H1 (cell line): ENCODE measurements around the gene YIF1A. TPM values are rescaled to one million over a fixed set of nuclear protein-coding genes. Genes with fewer than 3 reads are reported as not detected.

Source experiments
- SIN3A ChIP-seq, 2 experiments: IDR thresholded peaks in 1 of 2; conservative IDR thresholded peaks in 1 of 2; 2 replicates each; pipeline ENCODE4 v1.6.1; 2011 to 2012; ENCODE audit warnings: low read length in 2 of 2, improper control_type of control experiment in 1 of 2, low read depth in 1 of 2, mild to moderate bottlenecking in 1 of 2
- polyA plus RNA-seq, 7 experiments: library from polyadenylated mRNA; depleted of rRNA in 3 of 7; stranded (reverse) in 5 of 7; unstranded in 2 of 7; fragments of >200 nt in 5 of 7; fragments of 200-250 nt in 2 of 7; gene quantifications; 1 replicate in 5 of 7; 2 replicates in 1 of 7; 4 replicates in 1 of 7; pipeline versions ENCODE4 v1.2.1 to v1.2.3, GENCODE V29; 2011 to 2013; ENCODE audit warnings: missing spikeins in 2 of 7, mixed read lengths in 2 of 7
- total RNA-seq: library from RNA; stranded (reverse); fragmentation: NEBNext Ultra II Directional; extraction: Animal tissue kit (Norgen Biotek cat#: 25700); gene quantifications from 2 replicates; pipeline ENCODE4 v1.2.1, GENCODE V29; 2021
- TF ChIP-seq, protein P1 (sequence below): IDR thresholded peaks from 2 replicates; pipeline ENCODE4 v1.6.1; 2011; ENCODE audit warnings: low read depth, mild to moderate bottlenecking, low read length; ENCODE audit not compliant: insufficient read depth

The YIF1A gene
- total and polyA plus RNA-seq, 2 of the 8 experiments (the other 6 are each of a cell fraction or from before 2014, with no cell fraction given): 70.1 to 178 TPM

DNA sequence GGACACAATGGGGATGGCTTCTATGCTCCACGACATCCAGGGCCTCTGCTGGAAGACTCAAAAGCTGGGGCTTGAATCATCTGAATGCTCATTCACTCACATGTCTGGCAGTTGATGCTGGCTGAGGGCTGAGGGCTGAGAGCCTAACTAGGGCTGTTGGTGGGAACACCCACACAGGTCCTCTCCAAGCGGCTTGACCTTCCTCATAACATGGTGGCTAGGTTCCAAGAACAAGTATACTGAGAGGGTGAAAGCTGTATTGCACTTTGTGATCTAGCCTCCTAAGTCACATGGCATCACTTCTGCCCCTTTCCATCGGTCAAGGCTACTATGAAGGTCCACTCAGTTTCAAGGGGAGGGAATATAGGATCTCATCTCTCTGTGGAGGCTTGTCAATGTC lies 10.2 kb upstream of the YIF1A start (continued):
- no peak for TF ChIP-seq SIN3A (conservative IDR thresholded peaks at IDR 0.05 in 1 of 2, IDR thresholded peaks at IDR 0.05 in 1 of 2; ENCODE audit: low read depth in 1 of 2, low read length in 2 of 2)
- TF ChIP-seq, protein P1, sequence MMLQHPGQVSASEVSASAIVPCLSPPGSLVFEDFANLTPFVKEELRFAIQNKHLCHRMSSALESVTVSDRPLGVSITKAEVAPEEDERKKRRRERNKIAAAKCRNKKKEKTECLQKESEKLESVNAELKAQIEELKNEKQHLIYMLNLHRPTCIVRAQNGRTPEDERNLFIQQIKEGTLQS: no peak
